ENCODE results near the gene ACTR5.

DNA sequence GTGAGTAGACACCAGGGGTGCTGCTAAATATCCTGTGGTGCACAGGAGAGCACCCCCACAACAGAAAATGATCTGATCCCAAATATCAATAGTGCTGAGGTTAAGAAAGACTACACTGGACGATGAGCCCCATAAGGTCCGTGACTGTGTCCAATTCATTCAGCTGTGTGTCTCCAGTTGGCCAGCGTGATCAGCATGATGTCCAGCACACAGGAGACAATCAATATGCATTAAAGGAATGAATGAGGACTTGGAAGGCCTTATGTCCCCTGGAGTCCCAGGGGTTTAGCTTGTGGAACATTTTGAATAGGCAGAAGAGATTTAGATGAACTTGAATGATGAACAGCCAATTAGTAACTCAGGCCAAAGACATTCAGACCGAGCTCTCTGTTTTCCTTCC is 63.5 kb downstream of the ACTR5 start:
- TF ChIP-seq YY1 (IDR thresholded peaks at IDR 0.05; ENCODE audit: extremely low read depth, insufficient replicate concordance, low read depth, low read length) = no peak
- TF ChIP-seq, protein P1, sequence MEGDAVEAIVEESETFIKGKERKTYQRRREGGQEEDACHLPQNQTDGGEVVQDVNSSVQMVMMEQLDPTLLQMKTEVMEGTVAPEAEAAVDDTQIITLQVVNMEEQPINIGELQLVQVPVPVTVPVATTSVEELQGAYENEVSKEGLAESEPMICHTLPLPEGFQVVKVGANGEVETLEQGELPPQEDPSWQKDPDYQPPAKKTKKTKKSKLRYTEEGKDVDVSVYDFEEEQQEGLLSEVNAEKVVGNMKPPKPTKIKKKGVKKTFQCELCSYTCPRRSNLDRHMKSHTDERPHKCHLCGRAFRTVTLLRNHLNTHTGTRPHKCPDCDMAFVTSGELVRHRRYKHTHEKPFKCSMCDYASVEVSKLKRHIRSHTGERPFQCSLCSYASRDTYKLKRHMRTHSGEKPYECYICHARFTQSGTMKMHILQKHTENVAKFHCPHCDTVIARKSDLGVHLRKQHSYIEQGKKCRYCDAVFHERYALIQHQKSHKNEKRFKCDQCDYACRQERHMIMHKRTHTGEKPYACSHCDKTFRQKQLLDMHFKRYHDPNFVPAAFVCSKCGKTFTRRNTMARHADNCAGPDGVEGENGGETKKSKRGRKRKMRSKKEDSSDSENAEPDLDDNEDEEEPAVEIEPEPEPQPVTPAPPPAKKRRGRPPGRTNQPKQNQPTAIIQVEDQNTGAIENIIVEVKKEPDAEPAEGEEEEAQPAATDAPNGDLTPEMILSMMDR (IDR thresholded peaks at IDR 0.05 in 2 of 3, conservative IDR thresholded peaks at IDR 0.05 in 1 of 3; ENCODE audit: borderline replicate concordance in 1 of 3, insufficient read depth in 1 of 3, low read depth in 2 of 3, low read length in 2 of 3) = no peak
- TF ChIP-seq CEBPB (IDR thresholded peaks at IDR 0.05; ENCODE audit: low read depth) = no peak
- no peak for TF ChIP-seq SIN3A (IDR thresholded peaks at IDR 0.05; ENCODE audit: low read depth)
- no peak for TF ChIP-seq FOSL1 (IDR thresholded peaks at IDR 0.05; ENCODE audit: low read depth)

Data from HCT116 (cell line).